Activated CD4-positive, alpha-beta T cell treated with anti-CD3 and anti-CD28 coated beads for 4 hours (primary cell): Measurements from ENCODE around the gene ALCAM.
"Not testable (repeated sequence)": the region's sequence is repeated elsewhere in the genome, so short reads cannot be mapped to it uniquely, and the experiment has no call there.

ENCODE experiments used
- DNase-seq, 2 donors: peaks; one replicate each; pipeline ENCODE4 v3.0.0-alpha.2; 2020

ALCAM gene

GRCh38 chr3:105392598-105392997 is 25.9 kb downstream of the ALCAM start:
- DNase-seq: not testable (repeated sequence)

GRCh38 chr3:105394177-105394576 is 27.5 kb downstream of the ALCAM start:
- no peak for DNase-seq

- DNase-seq: no peak
Observed at GRCh38 chr3:105397974-105398373, 31.3 kb downstream of the ALCAM start.

- DNase-seq: no peak
Observed at GRCh38 chr3:105398437-105398836, 31.7 kb downstream of the ALCAM start.

GRCh38 chr3:105399062-105399461 is 32.4 kb downstream of the ALCAM start:
- DNase-seq: no peak

- no peak for DNase-seq
Observed at GRCh38 chr3:105399611-105400010, 32.9 kb downstream of the ALCAM start.

- DNase-seq: no peak
Observed at GRCh38 chr3:105401254-105401653, 34.5 kb downstream of the ALCAM start.

- DNase-seq: no peak
Observed at GRCh38 chr3:105401691-105402149, 35.0 kb downstream of the ALCAM start.

GRCh38 chr3:105402287-105402801 is 35.6 kb downstream of the ALCAM start:
- DNase-seq: no peak

- not testable (repeated sequence) for DNase-seq
Observed at GRCh38 chr3:105403034-105403433, 36.3 kb downstream of the ALCAM start.

- no peak for DNase-seq
Observed at GRCh38 chr3:105406268-105406667, 39.6 kb downstream of the ALCAM start.

GRCh38 chr3:105409364-105409763 is 42.7 kb downstream of the ALCAM start:
- no peak for DNase-seq

- DNase-seq: no peak
Observed at GRCh38 chr3:105413343-105413887, 46.7 kb downstream of the ALCAM start.

GRCh38 chr3:105414841-105415240 is 48.1 kb downstream of the ALCAM start:
- DNase-seq: no peak

- no peak for DNase-seq
Observed at GRCh38 chr3:105415951-105416350, 49.2 kb downstream of the ALCAM start.

GRCh38 chr3:105417525-105418289 is 51.0 kb downstream of the ALCAM start:
- DNase-seq: no peak

- DNase-seq: no peak
Observed at GRCh38 chr3:105422645-105423044, 55.9 kb downstream of the ALCAM start.

GRCh38 chr3:105423397-105423796 is 56.7 kb downstream of the ALCAM start:
- no peak for DNase-seq

- DNase-seq: no peak
Observed at GRCh38 chr3:105424412-105425152, 57.9 kb downstream of the ALCAM start.

GRCh38 chr3:105425153-105425502 is 58.4 kb downstream of the ALCAM start:
- no peak for DNase-seq

GRCh38 chr3:105427332-105427731 is 60.6 kb downstream of the ALCAM start:
- no peak for DNase-seq

- no peak for DNase-seq
Observed at GRCh38 chr3:105429034-105429762, 62.5 kb downstream of the ALCAM start.

GRCh38 chr3:105430455-105430854 is 63.7 kb downstream of the ALCAM start:
- DNase-seq: no peak
